Prostate gland (tissue), 2 donors: Measurements from ENCODE around the gene MKNK1. TPM values are rescaled to one million over a fixed set of nuclear protein-coding genes. Genes with fewer than 3 reads are reported as not detected.

Source experiments
- DNase-seq: peaks from one replicate; pipeline ENCODE4 v3.0.0-alpha.2; 2019; ENCODE audit warnings: low spot score
- H3K27ac ChIP-seq, 2 donors: fragments of 200-600 bp; sonication (generic); 2 replicates each; pipeline ENCODE4 v1.5.1; 2017 to 2019
- H3K27me3 ChIP-seq: fragments of 200-600 bp; sonication (generic); replicated peaks from 2 replicates; pipeline ENCODE4 v1.5.1; 2019; ENCODE audit not compliant: insufficient read depth
- H3K36me3 ChIP-seq, 2 donors: fragments of 200-600 bp; sonication (generic); 1 replicate in 1 of 2; 2 replicates in 1 of 2; pipeline versions ENCODE4 v1.5.1 to v1.8.1; 2017 to 2019
- H3K4me1 ChIP-seq: fragments of 200-600 bp; sonication (generic); replicated peaks from 2 replicates; pipeline ENCODE4 v1.5.1; 2019
- H3K4me3 ChIP-seq, 2 donors: fragments of 200-600 bp; sonication (generic); 2 replicates each; pipeline ENCODE4 v1.5.1; 2017 to 2019
- H3K9me3 ChIP-seq: fragments of 200-600 bp; sonication (generic); 2 replicates; pipeline ENCODE4 v1.5.1; 2017
- POLR2A ChIP-seq: fragments of 450-650 bp; IDR thresholded peaks from one replicate; pipeline ENCODE4 v1.6.1; 2016; ENCODE audit warnings: antibody characterized with exemption, mild to moderate bottlenecking
- POLR2AphosphoS5 ChIP-seq: sonication (generic); formaldehyde crosslinking; IDR thresholded peaks from one replicate; pipeline ENCODE4 v1.6.1; 2017; ENCODE audit warnings: antibody characterized with exemption
- WGBS: methylation state at CpG from one replicate; pipeline ENCODE4 v1.1.5; 2018; 5-methylcytosine and 5-hydroxymethylcytosine counted together
- intact Hi-C: fragments of 100-400 bp; cut with DNase I; formaldehyde crosslinking; loops from one replicate; pipeline ENCODE4 v1.14.2; 2022
- total RNA-seq, 2 donors: library from RNA; depleted of rRNA; stranded (reverse); fragments of >200 nt; gene quantifications; one replicate each; pipeline ENCODE4 v1.1.0, GENCODE V29; 2016
- TF ChIP-seq, protein P1 (sequence below), 4 experiments: fragments of 200-600 bp in 2 of 4; fragments of 450-650 bp in 2 of 4; sonication (generic) in 2 of 4; IDR thresholded peaks; 1 replicate in 3 of 4; 2 replicates in 1 of 4; pipeline ENCODE4 v1.5.1; 2016 to 2019; ENCODE audit warnings: antibody characterized with exemption in 4 of 4, mild to moderate bottlenecking in 2 of 4, moderate library complexity in 2 of 4

Gene MKNK1
- total RNA-seq, 2 donors from 2014 or later: 28.1 to 37.8 TPM

DNA sequence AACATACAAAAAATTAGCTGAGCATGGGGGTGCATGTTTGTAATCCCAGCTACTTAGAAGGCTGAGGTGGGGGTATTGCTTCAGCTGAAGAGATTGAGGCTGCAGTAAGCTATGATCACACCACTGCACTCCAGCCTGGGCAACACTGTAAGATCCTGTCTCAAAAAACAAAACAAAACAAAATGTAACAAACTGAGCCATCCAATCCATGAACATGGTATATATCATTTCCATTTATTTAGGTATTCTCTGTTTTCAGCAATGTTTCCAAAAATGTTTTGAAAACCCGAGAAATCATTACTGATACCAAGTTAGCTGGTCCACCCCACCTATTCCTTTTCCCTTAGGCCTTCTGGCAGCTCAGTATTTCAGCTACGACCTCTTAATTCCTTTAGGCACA, 45.7 kb upstream of the MKNK1 start:
- no peaks in the 10 kb centered on the region for H3K27me3 ChIP-seq
- H3K4me3 ChIP-seq: no peak overlapping the region
- H3K9me3 ChIP-seq: no peaks in the 10 kb centered on the region
- intact Hi-C loops: no loop called here
- 98% methylated on average over 2 of the region's 2 CpGs for WGBS
- TF ChIP-seq, protein P1, sequence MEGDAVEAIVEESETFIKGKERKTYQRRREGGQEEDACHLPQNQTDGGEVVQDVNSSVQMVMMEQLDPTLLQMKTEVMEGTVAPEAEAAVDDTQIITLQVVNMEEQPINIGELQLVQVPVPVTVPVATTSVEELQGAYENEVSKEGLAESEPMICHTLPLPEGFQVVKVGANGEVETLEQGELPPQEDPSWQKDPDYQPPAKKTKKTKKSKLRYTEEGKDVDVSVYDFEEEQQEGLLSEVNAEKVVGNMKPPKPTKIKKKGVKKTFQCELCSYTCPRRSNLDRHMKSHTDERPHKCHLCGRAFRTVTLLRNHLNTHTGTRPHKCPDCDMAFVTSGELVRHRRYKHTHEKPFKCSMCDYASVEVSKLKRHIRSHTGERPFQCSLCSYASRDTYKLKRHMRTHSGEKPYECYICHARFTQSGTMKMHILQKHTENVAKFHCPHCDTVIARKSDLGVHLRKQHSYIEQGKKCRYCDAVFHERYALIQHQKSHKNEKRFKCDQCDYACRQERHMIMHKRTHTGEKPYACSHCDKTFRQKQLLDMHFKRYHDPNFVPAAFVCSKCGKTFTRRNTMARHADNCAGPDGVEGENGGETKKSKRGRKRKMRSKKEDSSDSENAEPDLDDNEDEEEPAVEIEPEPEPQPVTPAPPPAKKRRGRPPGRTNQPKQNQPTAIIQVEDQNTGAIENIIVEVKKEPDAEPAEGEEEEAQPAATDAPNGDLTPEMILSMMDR (IDR thresholded peaks at IDR 0.05): no peak
- DNase-seq: no peak
- no peaks in the 10 kb centered on the region for H3K4me1 ChIP-seq
- H3K27ac ChIP-seq: no peak overlapping the region
- no peaks in the 10 kb centered on the region for H3K36me3 ChIP-seq

DNA sequence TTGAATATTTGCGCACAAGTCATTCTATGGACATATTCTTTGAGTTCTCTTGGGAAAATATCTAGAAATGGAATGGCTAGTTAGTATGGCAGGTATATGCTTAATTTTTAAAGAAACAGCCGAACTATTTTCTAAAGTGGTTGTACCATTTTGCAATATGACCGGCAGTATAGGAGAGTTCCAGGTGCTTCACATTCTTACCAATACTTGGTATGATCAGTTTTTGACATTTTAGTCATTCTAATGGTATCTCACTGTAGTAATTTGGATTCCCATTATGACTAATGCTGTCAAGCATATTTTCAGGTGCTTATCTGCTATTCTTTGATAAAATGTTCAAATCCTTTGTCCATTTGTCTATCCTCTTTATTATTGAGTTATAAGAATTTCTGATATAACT, 43.5 kb upstream of the MKNK1 start:
- no peak for TF ChIP-seq POLR2AphosphoS5
- intact Hi-C loops: no loop called here
- Histone ChIP-seq H3K36me3 (no peaks in the 10 kb centered on the region), H3K4me1 (peaks cover 2% of the 10 kb centered on the region), H3K4me3 (no peak overlapping the region), H3K27ac (no peak overlapping the region), H3K27me3 (no peaks in the 10 kb centered on the region), H3K9me3 (no peaks in the 10 kb centered on the region)
- DNase-seq: no peak
- WGBS: 97% methylated on average over 3 of the region's 3 CpGs

DNA sequence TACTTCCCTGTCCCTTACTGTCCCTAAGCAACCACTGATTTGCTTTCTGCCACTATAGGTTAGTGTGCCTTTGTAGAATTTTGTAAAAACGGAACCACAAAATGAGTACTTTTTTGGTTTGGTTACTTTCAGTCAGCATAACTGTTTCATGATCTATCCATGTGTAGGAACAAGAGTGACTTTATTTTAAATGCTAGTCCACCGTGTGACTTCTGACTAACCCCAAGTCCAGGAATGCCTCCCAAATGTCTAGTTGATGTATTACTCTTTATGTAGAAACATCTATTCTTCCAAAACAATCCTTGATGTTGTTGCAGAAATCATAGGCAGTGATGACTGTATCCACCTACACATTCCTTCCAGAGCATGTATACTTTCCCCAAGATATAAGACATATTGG, 42.8 kb upstream of the MKNK1 start:
- H3K9me3 ChIP-seq: no peaks in the 10 kb centered on the region
- no peaks in the 10 kb centered on the region for H3K27me3 ChIP-seq
- no peak overlapping the region for H3K4me3 ChIP-seq
- no peak overlapping the region for H3K27ac ChIP-seq
- intact Hi-C loops: no loop called here
- TF ChIP-seq POLR2AphosphoS5 (no peak), POLR2A (no peak)
- TF ChIP-seq, protein P1 (IDR thresholded peaks at IDR 0.05): no peak
- H3K4me1 ChIP-seq: peaks cover 2% of the 10 kb centered on the region
- WGBS: 89% methylated on average over 2 of the region's 2 CpGs
- no peak for DNase-seq
- no peaks in the 10 kb centered on the region for H3K36me3 ChIP-seq

DNA sequence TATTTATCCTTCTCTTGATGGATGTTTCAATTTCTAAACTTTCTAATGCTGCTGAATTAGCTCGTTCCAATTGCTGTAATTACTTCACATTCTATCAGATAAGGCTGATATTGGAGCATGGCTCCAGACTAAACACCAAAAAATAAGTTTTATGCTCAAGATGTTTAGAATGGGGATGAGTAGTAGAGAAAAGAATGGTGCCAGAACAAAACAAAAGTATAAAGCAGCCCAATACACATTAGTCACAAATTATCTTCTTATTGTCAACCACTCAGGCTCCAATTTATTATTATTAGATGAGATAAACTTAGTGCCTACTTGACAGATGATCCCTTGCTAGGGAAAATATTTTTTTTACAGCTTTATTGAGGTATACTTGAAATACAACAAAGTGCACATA, 42.3 kb upstream of the MKNK1 start:
- no peak overlapping the region for H3K27ac ChIP-seq
- TF ChIP-seq POLR2AphosphoS5 (no peak), POLR2A (no peak)
- TF ChIP-seq, protein P1 (IDR thresholded peaks at IDR 0.05): no peak
- H3K36me3 ChIP-seq: no peaks in the 10 kb centered on the region
- intact Hi-C loops: no loop called here
- H3K9me3 ChIP-seq: no peaks in the 10 kb centered on the region
- WGBS: 70% methylated on average over 1 of the region's 1 CpG
- no peak for DNase-seq
- H3K4me3 ChIP-seq: no peak overlapping the region
- no peaks in the 10 kb centered on the region for H3K27me3 ChIP-seq
- H3K4me1 ChIP-seq: peaks cover 2% of the 10 kb centered on the region

DNA sequence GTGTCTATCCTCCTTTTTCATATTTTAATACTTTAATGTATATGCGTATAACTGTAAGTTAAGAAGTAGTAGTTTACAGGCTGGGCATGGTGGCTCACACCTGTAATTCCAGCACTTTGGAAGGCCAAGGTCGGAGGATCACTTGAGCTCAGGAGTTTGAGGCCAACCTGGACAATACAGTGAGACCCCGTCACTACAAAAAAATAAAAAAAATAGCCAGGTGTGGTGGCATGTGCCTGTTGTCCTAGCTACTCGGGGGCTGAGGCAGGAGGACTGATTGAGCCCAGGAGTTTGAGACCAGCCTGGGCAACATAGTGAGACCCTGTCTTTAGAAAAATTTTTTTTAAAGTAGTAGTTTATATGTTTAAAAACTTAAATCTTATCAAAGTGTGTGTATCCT, 41.7 kb upstream of the MKNK1 start:
- TF ChIP-seq, protein P1 (IDR thresholded peaks at IDR 0.05): no peak
- TF ChIP-seq POLR2A (no peak), POLR2AphosphoS5 (no peak)
- peaks cover 2% of the 10 kb centered on the region for H3K4me1 ChIP-seq
- no peak overlapping the region for H3K4me3 ChIP-seq
- no peak overlapping the region for H3K27ac ChIP-seq
- no peaks in the 10 kb centered on the region for H3K36me3 ChIP-seq
- H3K27me3 ChIP-seq: no peaks in the 10 kb centered on the region
- WGBS: 81% methylated on average over 4 of the region's 4 CpGs
- intact Hi-C loops: no loop called here
- no peak for DNase-seq
- no peaks in the 10 kb centered on the region for H3K9me3 ChIP-seq

DNA sequence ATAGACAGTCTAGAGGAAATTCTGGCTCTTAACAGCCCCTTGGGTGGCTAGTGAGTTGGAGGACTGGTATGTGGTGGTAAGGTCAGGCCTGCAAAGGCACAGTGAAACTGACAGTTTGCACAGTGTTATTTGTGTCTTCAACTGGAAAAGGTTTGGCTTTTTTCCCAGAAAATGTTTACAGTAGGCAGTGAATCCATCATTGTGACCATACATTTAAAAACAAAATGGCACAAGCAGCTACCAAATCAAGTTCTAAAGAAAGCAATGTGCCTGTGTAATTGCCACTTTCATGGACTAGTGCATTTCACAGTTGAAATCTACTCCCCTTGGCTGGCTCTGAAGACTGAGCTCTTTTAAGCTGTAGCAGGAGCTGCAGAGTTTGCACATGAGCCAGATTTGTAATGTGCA, 39.3 kb upstream of the MKNK1 start:
- Histone ChIP-seq H3K9me3 (no peaks in the 10 kb centered on the region), H3K4me3 (no peak overlapping the region), H3K4me1 (peaks cover 2% of the 10 kb centered on the region), H3K27me3 (no peaks in the 10 kb centered on the region), H3K36me3 (no peaks in the 10 kb centered on the region), H3K27ac (no peak overlapping the region)
- DNase-seq: peak; percentile 36
- intact Hi-C loops: no loop called here
- TF ChIP-seq POLR2AphosphoS5: peak; percentile 75
- TF ChIP-seq, protein P1 (IDR thresholded peaks at IDR 0.05): no peak
- no peak for TF ChIP-seq POLR2A
